ENCODE measurements around the gene HTR5A. TPM values are rescaled to one million over a fixed set of nuclear protein-coding genes. Genes with fewer than 3 reads are reported as not detected.

HTR5A gene
- total and polyA plus RNA-seq, 2 of the 13 experiments (the other 11 are each of a cell fraction or from before 2014, with no cell fraction given), result not detected

GRCh38 chr7:155069992-155070751 is at the start of gene HTR5A (continued):
- TF ChIP-seq CBX5 (CRISPR knock-in tag; IDR thresholded peaks at IDR 0.05; ENCODE audit: borderline replicate concordance), result peak; percentile 100
- peak; percentile 96 for TF ChIP-seq ZNF572 (CRISPR knock-in tag; IDR thresholded peaks at IDR 0.05)
- TF ChIP-seq ZNF367 (CRISPR knock-in tag; IDR thresholded peaks at IDR 0.05; ENCODE audit: borderline replicate concordance), result peak; percentile 100
- TF ChIP-seq FOXO1 (CRISPR knock-in tag; IDR thresholded peaks at IDR 0.05), result peak; percentile 100
- peak; percentile 99 for TF ChIP-seq LRRFIP1 (CRISPR knock-in tag; conservative IDR thresholded peaks at IDR 0.05)
- peak; percentile 100 for TF ChIP-seq ZNF720 (CRISPR knock-in tag; IDR thresholded peaks at IDR 0.05)
- TF ChIP-seq HIVEP1 (CRISPR knock-in tag; IDR thresholded peaks at IDR 0.05), result peak; percentile 99
- peak; percentile 95 for TF ChIP-seq HIC2 (CRISPR knock-in tag; IDR thresholded peaks at IDR 0.05; ENCODE audit: low read depth)
- TF ChIP-seq ZNF569 (CRISPR knock-in tag; IDR thresholded peaks at IDR 0.05; ENCODE audit: borderline replicate concordance), result peak; percentile 91; the same call in 1 of the 2 replicates
- TF ChIP-seq ZNF879 (CRISPR knock-in tag; IDR thresholded peaks at IDR 0.05), result peak; percentile 100
- peak; percentile 100 for TF ChIP-seq CAMTA2 (CRISPR knock-in tag; IDR thresholded peaks at IDR 0.05; ENCODE audit: borderline replicate concordance)
- TF ChIP-seq, protein P1, sequence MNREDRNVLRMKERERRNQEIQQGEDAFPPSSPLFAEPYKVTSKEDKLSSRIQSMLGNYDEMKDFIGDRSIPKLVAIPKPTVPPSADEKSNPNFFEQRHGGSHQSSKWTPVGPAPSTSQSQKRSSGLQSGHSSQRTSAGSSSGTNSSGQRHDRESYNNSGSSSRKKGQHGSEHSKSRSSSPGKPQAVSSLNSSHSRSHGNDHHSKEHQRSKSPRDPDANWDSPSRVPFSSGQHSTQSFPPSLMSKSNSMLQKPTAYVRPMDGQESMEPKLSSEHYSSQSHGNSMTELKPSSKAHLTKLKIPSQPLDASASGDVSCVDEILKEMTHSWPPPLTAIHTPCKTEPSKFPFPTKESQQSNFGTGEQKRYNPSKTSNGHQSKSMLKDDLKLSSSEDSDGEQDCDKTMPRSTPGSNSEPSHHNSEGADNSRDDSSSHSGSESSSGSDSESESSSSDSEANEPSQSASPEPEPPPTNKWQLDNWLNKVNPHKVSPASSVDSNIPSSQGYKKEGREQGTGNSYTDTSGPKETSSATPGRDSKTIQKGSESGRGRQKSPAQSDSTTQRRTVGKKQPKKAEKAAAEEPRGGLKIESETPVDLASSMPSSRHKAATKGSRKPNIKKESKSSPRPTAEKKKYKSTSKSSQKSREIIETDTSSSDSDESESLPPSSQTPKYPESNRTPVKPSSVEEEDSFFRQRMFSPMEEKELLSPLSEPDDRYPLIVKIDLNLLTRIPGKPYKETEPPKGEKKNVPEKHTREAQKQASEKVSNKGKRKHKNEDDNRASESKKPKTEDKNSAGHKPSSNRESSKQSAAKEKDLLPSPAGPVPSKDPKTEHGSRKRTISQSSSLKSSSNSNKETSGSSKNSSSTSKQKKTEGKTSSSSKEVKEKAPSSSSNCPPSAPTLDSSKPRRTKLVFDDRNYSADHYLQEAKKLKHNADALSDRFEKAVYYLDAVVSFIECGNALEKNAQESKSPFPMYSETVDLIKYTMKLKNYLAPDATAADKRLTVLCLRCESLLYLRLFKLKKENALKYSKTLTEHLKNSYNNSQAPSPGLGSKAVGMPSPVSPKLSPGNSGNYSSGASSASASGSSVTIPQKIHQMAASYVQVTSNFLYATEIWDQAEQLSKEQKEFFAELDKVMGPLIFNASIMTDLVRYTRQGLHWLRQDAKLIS (CRISPR knock-in tag; IDR thresholded peaks at IDR 0.05), result peak; percentile 98
- TF ChIP-seq ZNF704 (CRISPR knock-in tag; IDR thresholded peaks at IDR 0.05; ENCODE audit: borderline replicate concordance), result peak; percentile 100
- TF ChIP-seq, protein P2, sequence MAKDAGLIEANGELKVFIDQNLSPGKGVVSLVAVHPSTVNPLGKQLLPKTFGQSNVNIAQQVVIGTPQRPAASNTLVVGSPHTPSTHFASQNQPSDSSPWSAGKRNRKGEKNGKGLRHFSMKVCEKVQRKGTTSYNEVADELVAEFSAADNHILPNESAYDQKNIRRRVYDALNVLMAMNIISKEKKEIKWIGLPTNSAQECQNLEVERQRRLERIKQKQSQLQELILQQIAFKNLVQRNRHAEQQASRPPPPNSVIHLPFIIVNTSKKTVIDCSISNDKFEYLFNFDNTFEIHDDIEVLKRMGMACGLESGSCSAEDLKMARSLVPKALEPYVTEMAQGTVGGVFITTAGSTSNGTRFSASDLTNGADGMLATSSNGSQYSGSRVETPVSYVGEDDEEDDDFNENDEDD (CRISPR knock-in tag; IDR thresholded peaks at IDR 0.05; ENCODE audit: borderline replicate concordance), result peak; percentile 90
- TF ChIP-seq HMG20B (CRISPR knock-in tag; conservative IDR thresholded peaks at IDR 0.05), result peak; percentile 99
- peak; percentile 98 for TF ChIP-seq MTA3 (CRISPR knock-in tag; IDR thresholded peaks at IDR 0.05)
- TF ChIP-seq ZNF776 (CRISPR knock-in tag; IDR thresholded peaks at IDR 0.05), result peak; percentile 100
- TF ChIP-seq, protein P3, sequence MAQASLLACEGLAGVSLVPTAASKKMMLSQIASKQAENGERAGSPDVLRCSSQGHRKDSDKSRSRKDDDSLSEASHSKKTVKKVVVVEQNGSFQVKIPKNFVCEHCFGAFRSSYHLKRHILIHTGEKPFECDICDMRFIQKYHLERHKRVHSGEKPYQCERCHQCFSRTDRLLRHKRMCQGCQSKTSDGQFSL (CRISPR knock-in tag; IDR thresholded peaks at IDR 0.05), result peak; percentile 95
